KOPT-K1 (cell line): ENCODE results near the gene PRPF39.
A peak's percentile ranks its signal among the peaks of the same experiment; 100 is the strongest.

Experiments
- H3K27ac ChIP-seq: fragments of 200-600 bp; sonication (generic); 2 replicates; pipeline ENCODE4 v1.5.1; 2016; ENCODE audit warnings: antibody characterized with exemption, mild to moderate bottlenecking, low read depth, low read length; ENCODE audit not compliant: poor library complexity, severe bottlenecking
- H3K36me3 ChIP-seq: fragments of 200-600 bp; sonication (generic); 2 replicates; pipeline ENCODE4 v1.5.1; 2017; ENCODE audit warnings: antibody characterized with exemption, mild to moderate bottlenecking, low read length, moderate library complexity; ENCODE audit not compliant: insufficient read depth
- H3K9me3 ChIP-seq: fragments of 200-600 bp; sonication (generic); 2 replicates; pipeline ENCODE4 v1.5.1; 2017; ENCODE audit warnings: antibody characterized with exemption, low read length, mild to moderate bottlenecking; ENCODE audit not compliant: insufficient read depth, poor library complexity, severe bottlenecking

PRPF39 gene, protein sequence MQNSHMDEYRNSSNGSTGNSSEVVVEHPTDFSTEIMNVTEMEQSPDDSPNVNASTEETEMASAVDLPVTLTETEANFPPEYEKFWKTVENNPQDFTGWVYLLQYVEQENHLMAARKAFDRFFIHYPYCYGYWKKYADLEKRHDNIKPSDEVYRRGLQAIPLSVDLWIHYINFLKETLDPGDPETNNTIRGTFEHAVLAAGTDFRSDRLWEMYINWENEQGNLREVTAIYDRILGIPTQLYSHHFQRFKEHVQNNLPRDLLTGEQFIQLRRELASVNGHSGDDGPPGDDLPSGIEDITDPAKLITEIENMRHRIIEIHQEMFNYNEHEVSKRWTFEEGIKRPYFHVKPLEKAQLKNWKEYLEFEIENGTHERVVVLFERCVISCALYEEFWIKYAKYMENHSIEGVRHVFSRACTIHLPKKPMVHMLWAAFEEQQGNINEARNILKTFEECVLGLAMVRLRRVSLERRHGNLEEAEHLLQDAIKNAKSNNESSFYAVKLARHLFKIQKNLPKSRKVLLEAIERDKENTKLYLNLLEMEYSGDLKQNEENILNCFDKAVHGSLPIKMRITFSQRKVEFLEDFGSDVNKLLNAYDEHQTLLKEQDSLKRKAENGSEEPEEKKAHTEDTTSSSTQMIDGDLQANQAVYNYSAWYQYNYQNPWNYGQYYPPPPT

DNA sequence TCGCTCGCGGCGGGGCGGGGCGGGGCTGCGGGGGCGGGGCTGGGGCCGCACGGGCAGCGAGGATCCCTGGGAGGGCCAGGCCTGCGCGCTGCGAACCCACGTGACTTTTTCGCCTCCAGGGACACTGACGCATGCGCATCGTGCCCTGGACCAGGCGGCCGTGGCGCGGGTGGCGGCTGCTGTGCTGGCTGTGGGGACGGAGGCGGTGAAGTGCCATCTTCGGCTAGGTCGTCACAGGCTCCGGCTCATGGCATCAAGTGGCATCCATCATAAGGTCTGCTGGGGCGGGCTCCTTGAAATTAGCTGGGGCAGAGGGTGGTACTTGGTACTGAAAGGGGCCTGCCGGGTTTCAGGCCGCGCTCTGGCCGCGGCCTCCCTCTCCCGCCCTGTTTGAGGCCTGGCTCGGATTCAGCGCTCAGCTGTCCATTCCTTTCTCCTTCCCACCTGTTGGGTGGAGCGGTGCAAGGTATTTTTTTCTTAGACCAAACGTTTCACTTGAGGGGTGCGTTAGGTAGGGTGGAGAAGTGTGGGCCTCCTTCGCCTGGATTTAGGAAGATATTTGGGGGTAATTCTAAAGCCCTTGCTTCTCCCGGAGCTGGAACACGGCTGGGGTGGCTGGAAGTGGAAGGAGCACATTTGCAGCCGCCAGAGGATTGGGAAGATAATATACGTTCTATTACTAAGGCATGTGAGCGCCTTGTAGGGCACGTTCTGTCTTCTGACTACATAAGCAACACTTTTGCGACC lies at the start of gene PRPF39:
Gene PRPF39 (plus strand): TSS at position 141 of the 747 bp plus-strand sequence. CDS start 11,124 bp downstream, outside the sequence.
- no peaks in the 10 kb centered on the region for H3K9me3 ChIP-seq
- H3K36me3 ChIP-seq = peaks cover 11% of the 10 kb centered on the region; the same call in 1 of the 2 replicates
- peak within 1 kb of the TSS; percentile 79 for H3K27ac ChIP-seq

DNA sequence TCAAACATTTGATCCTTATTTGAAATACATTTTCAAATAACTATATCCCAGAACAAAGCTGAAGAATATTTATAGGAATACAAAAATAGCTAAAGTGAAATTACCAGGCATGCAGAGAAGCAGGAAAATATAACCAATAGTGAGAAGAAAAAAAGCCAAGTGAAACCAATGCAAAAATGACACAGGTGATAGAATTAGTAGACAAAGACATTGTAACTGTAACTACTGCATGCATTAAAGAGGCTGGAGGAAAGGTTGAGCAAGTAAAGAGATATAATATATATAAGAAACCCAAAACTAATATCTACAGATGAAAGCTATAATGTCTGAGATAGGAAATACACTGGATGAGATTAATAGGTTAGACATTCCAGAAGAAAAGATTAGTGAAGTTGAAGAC lies 49.2 kb upstream of the PRPF39 start:
- Histone ChIP-seq H3K36me3 (peaks cover 7% of the 10 kb centered on the region; the same call in 1 of the 2 replicates), H3K27ac (no peak overlapping the region)

DNA sequence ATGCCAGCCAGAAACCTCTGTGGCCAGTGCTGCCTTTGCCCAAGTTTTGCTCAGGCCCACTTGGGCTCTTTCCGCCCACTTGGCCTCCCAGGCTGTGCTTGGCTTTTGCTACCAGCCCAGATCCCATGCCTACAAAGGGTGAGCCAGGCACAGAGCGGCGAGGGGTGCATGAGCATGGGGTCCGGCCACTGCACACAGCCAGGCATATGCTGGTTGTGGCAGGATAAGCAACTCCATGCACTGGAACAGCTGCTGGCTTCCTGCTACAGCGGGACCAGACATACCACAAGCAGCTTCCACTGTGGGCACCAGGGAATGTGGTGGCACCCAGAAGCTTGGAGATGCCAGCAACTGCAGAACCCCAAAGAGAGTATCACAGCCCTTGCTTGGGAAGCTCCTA lies 45.7 kb upstream of the PRPF39 start:
- Histone ChIP-seq H3K36me3 (peaks cover 7% of the 10 kb centered on the region; the same call in 1 of the 2 replicates), H3K27ac (no peak overlapping the region), H3K9me3 (peaks cover 21% of the 10 kb centered on the region)

More for the DNA sequence above, 49.2 kb upstream of the PRPF39 start:
- peaks cover 20% of the 10 kb centered on the region for H3K9me3 ChIP-seq

DNA sequence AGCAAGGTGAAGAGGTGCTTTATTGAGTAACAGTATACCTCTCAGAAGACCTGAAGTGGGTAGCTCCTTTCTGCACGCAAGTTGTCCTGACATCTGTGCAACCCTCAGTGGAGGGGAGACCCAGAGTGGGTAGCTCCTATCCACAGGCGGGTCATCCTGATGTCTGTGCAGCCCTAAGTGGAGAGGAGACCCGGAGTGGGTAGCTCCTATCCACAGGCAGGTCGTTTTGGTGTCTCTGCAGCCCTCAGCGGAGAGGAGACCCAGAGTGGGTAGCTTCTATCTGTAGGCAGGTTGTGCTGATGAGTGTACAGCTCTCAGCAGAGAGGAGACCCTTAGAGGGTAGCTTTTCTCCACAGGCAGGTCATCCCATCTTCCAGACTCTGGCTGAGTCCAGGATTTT lies 45.1 kb upstream of the PRPF39 start:
- no peak overlapping the region for H3K27ac ChIP-seq
- peaks cover 7% of the 10 kb centered on the region; the same call in 1 of the 2 replicates for H3K36me3 ChIP-seq
- peaks cover 21% of the 10 kb centered on the region for H3K9me3 ChIP-seq

DNA sequence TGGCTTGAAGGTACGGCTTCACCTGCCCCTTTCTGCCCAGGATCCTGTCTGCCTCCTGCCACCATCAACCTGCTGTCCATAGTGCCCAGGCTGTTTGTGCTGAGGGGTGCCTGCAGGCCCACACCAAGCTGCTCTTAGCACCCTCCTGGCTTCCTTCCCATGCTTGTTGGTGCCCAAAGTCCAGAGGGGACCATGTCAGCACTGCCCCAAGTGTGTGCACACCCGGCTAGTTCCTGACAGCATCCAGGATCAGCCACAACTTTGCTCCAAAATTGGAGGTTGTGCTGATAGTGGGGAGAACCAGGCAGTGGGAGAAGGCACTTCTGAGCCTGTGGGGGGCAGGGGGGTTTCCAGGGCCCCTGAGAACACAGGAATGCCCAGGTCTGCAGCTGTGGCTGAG lies 44.5 kb upstream of the PRPF39 start:
- Histone ChIP-seq H3K36me3 (peaks cover 7% of the 10 kb centered on the region; the same call in 1 of the 2 replicates), H3K9me3 (peaks cover 21% of the 10 kb centered on the region), H3K27ac (no peak overlapping the region)

DNA sequence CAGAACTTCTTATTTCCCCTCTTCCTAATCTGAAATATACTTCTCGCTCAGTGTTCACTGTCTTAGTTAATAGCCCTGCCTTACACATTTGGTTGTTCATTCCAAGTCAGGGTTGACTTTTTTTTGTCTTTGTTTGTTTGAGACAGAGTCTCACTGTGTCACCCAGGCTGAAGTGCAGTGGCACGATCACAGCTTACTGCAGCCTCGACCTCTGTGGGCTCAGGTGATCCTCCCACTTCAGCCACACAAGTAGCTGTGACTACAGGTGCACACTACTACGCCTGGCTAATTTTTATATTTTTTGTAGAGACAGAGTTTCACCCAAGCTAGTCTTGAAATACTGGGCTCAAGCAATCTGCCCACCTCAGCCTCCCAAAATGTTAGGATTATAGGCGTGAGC lies 42.3 kb upstream of the PRPF39 start:
- Histone ChIP-seq H3K27ac (no peak overlapping the region), H3K9me3 (peaks cover 21% of the 10 kb centered on the region), H3K36me3 (peaks cover 7% of the 10 kb centered on the region; the same call in 1 of the 2 replicates)

DNA sequence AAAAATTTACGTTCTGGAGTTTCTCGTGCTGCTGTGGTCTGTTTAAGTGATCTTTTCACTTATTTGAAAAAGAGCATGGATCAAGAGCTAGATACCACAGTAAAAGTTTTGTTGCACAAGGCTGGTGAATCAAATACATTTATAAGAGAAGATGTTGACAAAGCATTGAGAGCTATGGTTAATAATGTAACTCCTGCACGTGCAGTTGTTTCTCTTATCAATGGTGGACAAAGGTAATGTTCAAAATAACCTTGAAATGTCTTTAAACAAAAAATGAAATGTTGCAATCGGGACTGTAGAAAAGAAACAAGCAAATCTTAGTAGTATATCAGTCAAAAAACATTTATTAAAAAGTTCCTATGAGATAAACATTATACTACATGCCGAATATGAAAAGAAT lies 39.3 kb upstream of the PRPF39 start:
- Histone ChIP-seq H3K36me3 (no peaks in the 10 kb centered on the region), H3K27ac (no peak overlapping the region), H3K9me3 (peaks cover 3% of the 10 kb centered on the region)

DNA sequence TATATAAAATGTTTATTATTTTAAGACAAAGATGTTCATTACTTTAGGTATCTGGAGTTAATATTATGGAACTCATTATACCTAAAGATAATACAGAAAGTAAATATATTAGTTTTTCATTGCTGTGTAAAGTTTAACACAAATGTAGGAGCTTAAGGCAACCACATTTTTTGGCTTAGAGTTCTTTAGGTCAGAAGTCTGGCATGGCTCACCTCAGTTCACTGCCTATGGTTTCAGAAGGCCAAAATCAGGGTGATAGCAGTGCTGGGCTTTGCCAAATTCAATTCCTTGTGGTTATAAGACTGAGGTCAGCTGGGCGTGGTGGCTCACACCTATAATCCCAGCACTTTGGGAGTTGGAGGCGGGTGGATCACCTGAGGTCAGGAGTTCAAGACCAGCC lies 35.5 kb upstream of the PRPF39 start:
- Histone ChIP-seq H3K9me3 (no peaks in the 10 kb centered on the region), H3K27ac (no peak overlapping the region), H3K36me3 (no peaks in the 10 kb centered on the region)

DNA sequence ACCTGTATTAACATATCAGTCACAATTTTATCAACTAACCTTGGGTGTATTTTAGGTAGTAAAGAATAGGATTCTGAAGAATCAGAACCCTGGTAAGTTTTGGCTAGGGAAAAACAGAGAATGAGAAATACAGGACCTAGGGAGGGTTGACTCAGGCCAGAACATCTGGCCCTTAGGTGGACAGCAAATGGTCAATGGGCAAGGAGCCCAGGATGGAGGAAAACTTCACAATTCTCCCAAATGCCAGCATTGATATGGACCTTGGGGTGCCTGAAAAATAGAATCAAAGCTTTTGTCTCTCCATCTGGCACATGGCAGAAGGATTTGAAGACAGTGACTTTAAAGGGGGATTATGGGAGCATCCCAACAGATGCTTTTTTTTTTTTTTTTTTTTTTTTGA lies 32.7 kb upstream of the PRPF39 start:
- Histone ChIP-seq H3K27ac (no peak overlapping the region), H3K9me3 (no peaks in the 10 kb centered on the region), H3K36me3 (no peaks in the 10 kb centered on the region)

DNA sequence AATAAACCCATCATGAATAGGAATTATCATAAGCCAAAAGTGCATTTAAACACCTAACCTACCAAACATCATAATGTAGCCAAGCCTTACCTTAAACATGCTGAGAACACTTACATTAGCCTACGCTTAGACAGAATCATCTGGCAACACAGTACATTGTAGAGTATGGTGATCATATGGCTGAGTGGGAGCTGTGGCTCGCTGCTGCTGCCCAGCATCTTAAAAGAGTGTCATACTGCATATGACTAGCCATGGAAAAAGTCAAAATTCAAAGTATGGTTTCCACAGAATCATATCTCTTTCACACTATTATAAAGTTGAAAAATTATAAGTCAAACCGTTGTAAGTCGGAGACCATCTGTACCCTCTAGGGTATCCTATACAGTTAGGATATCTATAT lies 32.0 kb upstream of the PRPF39 start:
- no peaks in the 10 kb centered on the region for H3K36me3 ChIP-seq
- no peak overlapping the region for H3K27ac ChIP-seq
- no peaks in the 10 kb centered on the region for H3K9me3 ChIP-seq

DNA sequence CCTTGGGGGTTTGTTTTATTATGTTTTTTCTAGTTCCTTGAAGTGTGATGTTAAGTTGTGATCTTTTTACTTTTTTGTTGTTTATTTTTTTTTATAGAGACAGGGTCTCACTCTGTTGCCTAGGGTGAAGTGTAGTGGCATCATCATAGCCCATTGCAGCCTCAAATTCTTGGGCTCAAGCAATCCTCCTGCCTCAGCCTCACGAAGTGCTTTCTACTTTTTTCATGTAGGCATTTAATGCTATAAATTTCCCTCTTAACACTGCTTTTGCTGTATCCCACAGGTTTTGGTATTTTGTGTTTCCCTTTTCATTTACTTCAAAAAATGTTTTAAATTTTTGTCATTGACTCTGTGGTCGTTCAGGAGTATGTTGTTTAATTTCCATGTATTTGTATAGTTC lies 26.6 kb upstream of the PRPF39 start:
- Histone ChIP-seq H3K9me3 (no peaks in the 10 kb centered on the region), H3K27ac (no peak overlapping the region), H3K36me3 (no peaks in the 10 kb centered on the region)

DNA sequence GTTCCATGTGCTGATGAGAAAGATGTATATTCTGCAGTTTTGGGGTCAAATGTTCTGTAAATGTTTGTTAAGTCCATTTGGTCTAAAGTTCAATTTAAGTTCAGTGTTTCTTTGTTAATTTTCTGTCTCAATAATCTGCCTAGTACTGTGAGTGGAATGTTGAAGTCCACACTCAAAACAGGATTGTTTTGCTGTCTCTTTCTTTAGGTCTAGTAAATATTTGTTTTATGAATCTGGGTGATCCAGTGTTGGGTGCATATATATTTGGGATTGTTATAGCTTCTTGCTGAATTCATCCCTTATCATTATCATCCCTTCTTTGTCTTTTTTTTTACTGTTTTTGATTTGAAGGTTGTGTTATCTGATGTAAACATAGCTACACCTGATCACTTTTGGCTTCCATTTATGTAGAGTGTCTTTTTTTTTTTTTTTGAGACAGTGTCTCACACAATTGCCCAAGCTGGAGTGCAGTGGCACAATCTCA lies 26.0 kb upstream of the PRPF39 start:
- H3K9me3 ChIP-seq = no peaks in the 10 kb centered on the region
- H3K36me3 ChIP-seq = no peaks in the 10 kb centered on the region
- no peak overlapping the region for H3K27ac ChIP-seq

DNA sequence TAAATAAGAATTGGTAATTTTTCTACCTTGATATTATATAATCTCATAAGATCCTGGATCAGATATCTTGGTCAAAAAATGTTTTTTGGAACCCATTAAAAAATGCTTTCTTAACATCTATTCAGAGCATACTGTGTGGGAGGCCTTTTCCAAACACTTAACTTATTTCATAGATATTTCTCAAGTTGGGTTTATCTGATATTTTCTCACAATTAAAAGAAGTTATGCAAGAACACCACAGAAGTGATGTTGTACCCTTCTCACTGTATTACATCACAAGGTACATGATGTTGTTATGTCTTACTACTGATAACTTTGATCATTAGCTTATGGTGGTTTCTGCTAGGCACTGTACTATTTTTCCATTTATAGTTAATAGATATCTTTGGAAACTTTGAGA lies 23.4 kb upstream of the PRPF39 start:
- no peaks in the 10 kb centered on the region for H3K36me3 ChIP-seq
- H3K9me3 ChIP-seq = no peaks in the 10 kb centered on the region
- no peak overlapping the region for H3K27ac ChIP-seq

DNA sequence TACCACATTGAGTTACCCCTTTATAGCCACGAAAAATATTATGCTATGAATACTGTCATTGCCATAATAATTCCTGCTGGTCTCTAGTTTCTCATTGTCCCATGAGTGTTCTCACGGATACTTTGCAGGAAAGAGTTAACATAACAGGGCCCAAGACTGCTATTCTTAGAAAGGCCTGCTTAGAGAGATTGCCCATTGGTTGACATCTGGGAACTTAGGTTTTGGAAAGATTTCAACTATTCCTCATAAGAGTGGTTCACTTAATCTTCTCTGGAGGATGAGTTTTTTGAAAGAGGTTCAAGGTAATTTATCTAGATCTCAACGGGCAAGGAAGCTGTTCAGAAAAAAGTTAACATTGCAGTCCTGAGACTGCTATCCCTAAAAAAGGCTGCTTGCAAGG lies 18.4 kb upstream of the PRPF39 start:
- Histone ChIP-seq H3K9me3 (no peaks in the 10 kb centered on the region), H3K36me3 (no peaks in the 10 kb centered on the region), H3K27ac (no peak overlapping the region)

DNA sequence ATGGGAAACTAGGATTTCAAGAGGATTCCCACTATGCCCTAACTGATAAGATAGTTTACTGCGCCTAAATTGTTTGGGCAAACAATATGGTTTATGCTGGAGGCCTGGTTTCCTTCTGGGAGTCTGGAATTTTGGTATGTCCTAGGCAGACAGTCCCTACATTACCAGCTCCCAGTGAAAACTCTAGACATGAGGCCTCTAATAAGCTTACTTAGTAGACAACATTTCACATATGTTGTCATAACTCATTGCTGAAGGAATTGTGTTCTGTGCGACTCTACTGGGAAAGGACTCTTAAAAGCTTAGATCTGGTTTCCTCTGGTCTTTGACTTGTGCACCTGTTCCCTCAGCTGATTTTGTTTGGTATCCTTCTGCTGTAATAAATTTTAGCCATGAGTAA lies 18.0 kb upstream of the PRPF39 start:
- no peaks in the 10 kb centered on the region for H3K9me3 ChIP-seq
- no peaks in the 10 kb centered on the region for H3K36me3 ChIP-seq
- H3K27ac ChIP-seq = no peak overlapping the region
